ENCODE results near the gene NTRK2. TPM values are rescaled to one million over a fixed set of nuclear protein-coding genes. Genes with fewer than 3 reads are reported as not detected.

The NTRK2 gene
- total RNA-seq, 1 donor from 2014 or later: 1.5 TPM

DNA sequence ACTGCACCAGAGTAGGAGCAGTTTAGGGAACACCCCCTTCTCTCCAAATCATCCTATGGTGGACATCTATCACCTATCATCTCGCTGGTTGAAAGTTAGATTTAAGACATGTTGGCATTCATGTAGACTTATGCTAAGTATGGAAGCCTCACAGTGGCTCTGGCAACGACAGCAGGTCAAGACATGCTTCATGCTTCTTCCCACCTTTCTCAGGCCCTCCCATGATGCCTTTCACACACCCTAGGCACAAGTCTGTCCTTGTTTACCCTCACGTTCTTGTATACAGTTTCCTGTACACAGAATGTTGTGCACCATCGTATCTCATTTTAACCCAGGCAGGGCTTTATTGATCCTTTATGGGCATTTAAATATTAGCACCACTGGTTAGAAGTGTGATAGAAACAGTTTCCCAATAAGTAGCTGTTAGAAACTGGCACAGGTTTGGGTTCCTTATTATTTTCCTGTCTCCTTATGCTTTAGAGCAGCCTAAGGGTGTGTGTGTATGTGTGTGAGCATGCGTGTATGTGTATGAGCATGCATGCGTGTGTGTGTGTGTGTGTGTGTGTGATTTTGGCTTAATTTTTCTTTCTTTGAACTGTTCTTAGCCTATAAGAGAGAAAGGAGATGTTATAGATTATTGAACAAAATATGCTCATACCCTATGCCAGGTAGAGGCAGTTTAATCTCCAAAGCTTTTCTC is 160.6 kb downstream of the NTRK2 start:
- H3K4me3 ChIP-seq (ENCODE audit: low read depth, low read length): no peak overlapping the region
- no peaks in the 10 kb centered on the region for H3K36me3 ChIP-seq (ENCODE audit: control insufficient read depth, insufficient read depth, low read length)
- no peak for DNase-seq (ENCODE audit: low read depth)
- TF ChIP-seq, protein P1, sequence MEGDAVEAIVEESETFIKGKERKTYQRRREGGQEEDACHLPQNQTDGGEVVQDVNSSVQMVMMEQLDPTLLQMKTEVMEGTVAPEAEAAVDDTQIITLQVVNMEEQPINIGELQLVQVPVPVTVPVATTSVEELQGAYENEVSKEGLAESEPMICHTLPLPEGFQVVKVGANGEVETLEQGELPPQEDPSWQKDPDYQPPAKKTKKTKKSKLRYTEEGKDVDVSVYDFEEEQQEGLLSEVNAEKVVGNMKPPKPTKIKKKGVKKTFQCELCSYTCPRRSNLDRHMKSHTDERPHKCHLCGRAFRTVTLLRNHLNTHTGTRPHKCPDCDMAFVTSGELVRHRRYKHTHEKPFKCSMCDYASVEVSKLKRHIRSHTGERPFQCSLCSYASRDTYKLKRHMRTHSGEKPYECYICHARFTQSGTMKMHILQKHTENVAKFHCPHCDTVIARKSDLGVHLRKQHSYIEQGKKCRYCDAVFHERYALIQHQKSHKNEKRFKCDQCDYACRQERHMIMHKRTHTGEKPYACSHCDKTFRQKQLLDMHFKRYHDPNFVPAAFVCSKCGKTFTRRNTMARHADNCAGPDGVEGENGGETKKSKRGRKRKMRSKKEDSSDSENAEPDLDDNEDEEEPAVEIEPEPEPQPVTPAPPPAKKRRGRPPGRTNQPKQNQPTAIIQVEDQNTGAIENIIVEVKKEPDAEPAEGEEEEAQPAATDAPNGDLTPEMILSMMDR (IDR thresholded peaks at IDR 0.05; ENCODE audit: insufficient read depth, low read length, poor library complexity, severe bottlenecking): no peak
- no peaks in the 10 kb centered on the region for H3K27me3 ChIP-seq (ENCODE audit: control insufficient read depth, insufficient read depth, low read length)

- Histone ChIP-seq H3K4me3 (ENCODE audit: low read depth, low read length) (no peak overlapping the region), H3K36me3 (ENCODE audit: control insufficient read depth, insufficient read depth, low read length) (no peaks in the 10 kb centered on the region), H3K27me3 (ENCODE audit: control insufficient read depth, insufficient read depth, low read length) (no peaks in the 10 kb centered on the region)
- DNase-seq (ENCODE audit: low read depth): no peak
- TF ChIP-seq, protein P1 (IDR thresholded peaks at IDR 0.05; ENCODE audit: insufficient read depth, low read length, poor library complexity, severe bottlenecking): no peak
Observed at GRCh38 chr9:84831377-84831776, 161.8 kb downstream of the NTRK2 start.

DNA sequence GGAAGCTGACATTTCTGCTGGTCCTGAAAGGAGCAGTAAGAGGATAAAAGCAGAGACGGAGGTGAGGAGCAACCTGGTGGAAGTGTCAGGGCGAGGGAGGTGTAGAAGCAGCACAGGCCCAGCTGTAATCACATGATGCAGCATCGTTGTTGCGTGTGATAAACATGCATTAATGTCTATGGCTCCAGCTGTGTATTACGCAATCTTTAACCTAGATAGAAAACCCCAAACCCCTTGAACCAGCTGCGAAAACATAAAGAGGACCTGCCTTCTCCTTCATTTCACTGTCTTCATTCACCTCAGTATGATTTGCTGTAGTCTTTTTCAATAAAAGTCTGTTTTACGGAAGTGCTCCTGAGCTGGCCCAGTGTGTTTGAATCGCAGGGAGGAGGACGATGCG is 162.9 kb downstream of the NTRK2 start:
- no peak overlapping the region for H3K4me3 ChIP-seq (ENCODE audit: low read depth, low read length)
- TF ChIP-seq, protein P1 (IDR thresholded peaks at IDR 0.05; ENCODE audit: insufficient read depth, low read length, poor library complexity, severe bottlenecking): no peak
- H3K27me3 ChIP-seq (ENCODE audit: control insufficient read depth, insufficient read depth, low read length): no peaks in the 10 kb centered on the region
- DNase-seq (ENCODE audit: low read depth): no peak
- H3K36me3 ChIP-seq (ENCODE audit: control insufficient read depth, insufficient read depth, low read length): no peaks in the 10 kb centered on the region

GRCh38 chr9:84834426-84834825 is 164.9 kb downstream of the NTRK2 start:
- Histone ChIP-seq H3K27me3 (ENCODE audit: control insufficient read depth, insufficient read depth, low read length) (no peaks in the 10 kb centered on the region), H3K36me3 (ENCODE audit: control insufficient read depth, insufficient read depth, low read length) (no peaks in the 10 kb centered on the region), H3K4me3 (ENCODE audit: low read depth, low read length) (no peak overlapping the region)
- no peak for DNase-seq (ENCODE audit: low read depth)
- TF ChIP-seq, protein P1 (IDR thresholded peaks at IDR 0.05; ENCODE audit: insufficient read depth, low read length, poor library complexity, severe bottlenecking): no peak

GRCh38 chr9:84835745-84836144 is 166.2 kb downstream of the NTRK2 start:
- no peaks in the 10 kb centered on the region for H3K27me3 ChIP-seq (ENCODE audit: control insufficient read depth, insufficient read depth, low read length)

More at GRCh38 chr9:84835745-84836144, 166.2 kb downstream of the NTRK2 start:
- TF ChIP-seq, protein P1 (IDR thresholded peaks at IDR 0.05; ENCODE audit: insufficient read depth, low read length, poor library complexity, severe bottlenecking): no peak
- Histone ChIP-seq H3K4me3 (ENCODE audit: low read depth, low read length) (no peak overlapping the region), H3K36me3 (ENCODE audit: control insufficient read depth, insufficient read depth, low read length) (no peaks in the 10 kb centered on the region)
- no peak for DNase-seq (ENCODE audit: low read depth)

Measured in kidney epithelial cell (primary cell).